Measurements from ENCODE around the gene SERF2.
"Not testable (repeated sequence)": the region's sequence is repeated elsewhere in the genome, so short reads cannot be mapped to it uniquely, and the experiment has no call there.

Gene SERF2

DNA sequence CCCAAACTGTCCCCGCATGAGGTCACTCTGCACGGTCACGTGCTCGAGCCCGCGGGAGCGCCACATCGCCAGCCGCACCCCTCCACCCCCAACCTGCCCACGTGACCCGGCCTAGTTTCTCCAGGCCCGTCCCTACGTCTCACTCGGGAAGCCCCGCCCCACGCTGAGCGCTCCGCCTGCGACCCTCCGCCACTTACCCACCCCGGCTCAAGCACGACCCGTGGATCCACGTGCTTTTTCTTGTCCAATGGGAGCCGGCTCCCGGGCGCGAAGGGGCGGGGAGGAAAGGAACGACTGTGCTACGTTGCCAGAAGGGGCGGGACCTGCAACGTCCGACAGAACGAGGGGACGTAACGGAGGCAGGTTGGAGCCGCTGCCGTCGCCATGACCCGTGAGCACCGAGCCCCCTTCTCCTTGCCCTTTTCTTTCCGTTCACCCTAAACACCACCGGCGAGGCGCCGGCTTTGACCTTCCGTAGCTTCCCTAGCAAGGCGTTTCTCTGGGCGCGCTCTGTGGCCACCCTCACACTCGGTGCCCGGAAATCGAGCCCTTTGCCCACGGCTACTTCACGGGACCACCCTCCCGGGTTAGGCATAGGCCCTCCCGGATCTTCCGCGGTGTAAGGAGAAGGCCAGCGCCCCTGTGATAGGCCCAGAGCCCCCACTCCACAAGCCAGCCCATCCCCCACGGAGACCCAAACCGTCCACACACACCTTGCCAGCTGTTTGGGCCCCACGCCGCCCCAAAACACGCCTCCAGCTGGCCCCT, at the start of gene SERF2:
Gene SERF2 (plus strand): TSS at position 328 of the 768 bp plus-strand sequence. CDS start 57 bp downstream, at position 385.
- DNase-seq: peak; percentile 100

DNA sequence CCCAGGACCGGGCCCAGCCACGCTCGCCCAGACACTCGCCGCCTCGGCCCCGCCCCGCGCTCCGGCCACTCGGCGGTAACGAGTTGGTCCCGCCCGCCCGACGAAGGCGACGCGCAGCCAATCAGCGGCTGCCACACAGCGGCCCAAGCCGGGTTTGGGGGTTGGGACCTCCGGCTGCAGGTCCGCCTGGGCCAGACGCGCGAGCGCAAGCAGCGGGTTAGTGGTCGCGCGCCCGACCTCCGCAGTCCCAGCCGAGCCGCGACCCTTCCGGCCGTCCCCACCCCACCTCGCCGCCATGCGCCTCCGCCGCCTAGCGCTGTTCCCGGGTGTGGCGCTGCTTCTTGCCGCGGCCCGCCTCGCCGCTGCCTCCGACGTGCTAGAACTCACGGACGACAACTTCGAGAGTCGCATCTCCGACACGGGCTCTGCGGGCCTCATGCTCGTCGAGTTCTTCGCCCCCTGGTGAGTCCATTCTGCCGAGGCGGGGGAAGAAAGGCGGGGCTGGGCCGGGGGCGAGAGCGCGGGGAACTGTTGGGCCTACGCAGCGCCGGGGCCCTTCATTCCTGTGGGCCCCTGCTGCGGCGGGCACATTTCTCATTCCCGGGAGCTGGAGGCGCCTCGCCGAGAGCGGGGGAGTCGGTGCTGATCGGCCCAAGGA, 45.7 kb upstream of the SERF2 start, which contains the start of gene PDIA3:
Gene PDIA3 (plus strand): TSS at position 194 of the 658 bp plus-strand sequence. CDS start 102 bp downstream, at position 296.
- peak; percentile 88 to 92 for DNase-seq

DNA sequence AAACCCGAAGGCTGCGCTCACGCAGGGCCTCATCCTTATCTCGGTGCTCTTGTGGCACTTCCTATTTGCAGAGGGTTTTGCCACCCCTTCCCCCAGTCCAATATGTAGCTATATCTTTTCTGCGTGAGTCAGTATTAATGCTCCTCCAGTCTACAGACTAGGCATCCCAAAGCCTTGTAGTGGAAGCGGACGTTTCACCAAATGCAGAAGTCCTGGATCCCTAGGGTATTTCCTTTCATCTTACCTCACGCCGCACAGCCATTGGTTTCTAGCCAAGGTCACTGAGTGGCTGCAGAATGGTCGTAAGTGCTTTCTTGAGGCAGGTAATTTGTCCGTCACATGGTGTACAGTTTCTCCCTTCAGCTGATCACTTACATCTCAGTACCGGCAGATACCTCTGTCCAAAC, 45.2 kb upstream of the SERF2 start:
- DNase-seq: not testable (repeated sequence)

DNA sequence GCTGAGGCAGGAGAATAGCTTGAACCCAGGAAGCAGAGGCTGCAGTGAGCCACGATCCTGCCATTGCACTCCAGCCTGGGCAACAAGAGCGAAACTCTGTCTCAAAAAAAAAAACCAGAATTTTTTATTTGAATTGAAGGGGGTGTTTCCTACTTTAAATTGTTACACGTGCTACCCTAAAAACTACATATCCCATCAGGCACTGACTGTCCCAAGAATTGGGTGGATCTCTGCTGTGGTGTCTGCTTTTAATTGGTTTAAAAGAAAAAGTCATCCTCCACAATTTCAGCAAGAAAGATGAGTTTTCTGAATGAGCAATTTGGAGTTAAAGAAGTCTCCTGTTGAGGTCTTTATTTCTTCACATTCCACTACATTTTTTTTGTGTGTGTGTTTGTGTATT, 43.7 kb upstream of the SERF2 start:
- DNase-seq: no peak

DNA sequence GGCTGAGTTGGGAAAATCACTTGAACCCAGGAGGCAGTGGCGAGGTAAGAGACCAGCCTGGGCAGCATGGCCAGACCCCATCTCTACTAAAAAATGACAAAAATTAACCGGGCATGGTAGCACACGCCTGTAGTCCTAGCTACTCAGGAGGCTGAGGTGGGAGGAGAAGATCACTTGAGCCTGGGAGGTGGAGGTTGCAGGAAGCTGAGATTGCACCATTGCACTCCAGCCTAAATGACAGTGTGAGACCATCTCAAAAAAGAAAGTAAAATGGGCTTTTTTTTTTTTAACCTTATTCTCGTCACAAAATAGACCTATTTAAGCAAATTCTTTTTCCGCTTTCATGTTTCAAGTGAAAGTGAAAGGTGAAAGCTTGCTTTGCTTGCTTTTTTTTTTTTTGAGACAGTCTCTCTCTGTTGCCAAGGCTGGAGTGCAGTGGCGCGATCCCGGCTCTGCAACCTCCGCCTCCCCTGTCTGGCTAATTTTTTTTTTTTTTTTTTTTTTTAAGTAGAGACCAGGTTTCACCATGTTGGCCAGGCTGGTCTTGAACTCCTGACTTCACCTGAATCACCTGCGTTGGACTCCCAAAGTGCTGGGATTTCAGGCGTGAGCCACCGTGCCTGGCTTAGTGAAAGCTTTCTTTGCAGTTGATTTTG, 42.3 kb upstream of the SERF2 start:
- peak; percentile 36 to 38 for DNase-seq

DNA sequence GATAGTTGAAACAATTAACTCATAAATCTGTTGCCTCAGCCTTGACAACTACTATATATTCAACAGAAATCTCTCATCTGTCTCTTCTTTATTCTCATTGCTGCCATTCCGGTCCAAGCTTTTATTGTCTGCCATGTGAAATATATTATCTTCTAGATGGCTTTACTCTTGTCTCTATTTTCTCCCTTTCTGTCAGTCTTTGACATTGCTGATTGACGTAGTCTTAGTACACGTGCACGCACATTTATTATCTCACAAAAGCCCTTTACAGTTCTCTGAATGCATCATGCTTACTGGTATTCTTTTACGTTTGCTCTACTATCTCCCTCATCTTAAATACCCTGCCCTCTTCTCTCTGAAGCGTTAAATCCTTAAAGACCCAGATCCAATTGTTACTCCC, 40.2 kb upstream of the SERF2 start:
- DNase-seq: no peak

DNA sequence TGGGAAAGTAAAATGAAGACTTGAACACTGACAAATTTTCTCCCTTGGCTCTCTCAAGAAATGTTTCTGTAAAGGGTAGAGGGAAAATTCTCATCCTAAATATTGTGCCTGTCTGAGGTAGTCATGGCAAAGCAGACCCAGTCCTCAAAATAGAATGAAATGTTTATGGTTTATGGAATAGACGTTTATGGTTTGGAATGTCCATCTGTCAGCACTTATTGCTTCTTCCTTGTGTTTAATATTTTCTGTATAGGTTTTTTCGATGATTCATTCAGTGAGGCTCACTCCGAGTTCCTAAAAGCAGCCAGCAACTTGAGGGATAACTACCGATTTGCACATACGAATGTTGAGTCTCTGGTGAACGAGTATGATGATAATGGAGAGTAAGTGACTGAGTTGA, 29.3 kb upstream of the SERF2 start:
- DNase-seq: no peak

DNA sequence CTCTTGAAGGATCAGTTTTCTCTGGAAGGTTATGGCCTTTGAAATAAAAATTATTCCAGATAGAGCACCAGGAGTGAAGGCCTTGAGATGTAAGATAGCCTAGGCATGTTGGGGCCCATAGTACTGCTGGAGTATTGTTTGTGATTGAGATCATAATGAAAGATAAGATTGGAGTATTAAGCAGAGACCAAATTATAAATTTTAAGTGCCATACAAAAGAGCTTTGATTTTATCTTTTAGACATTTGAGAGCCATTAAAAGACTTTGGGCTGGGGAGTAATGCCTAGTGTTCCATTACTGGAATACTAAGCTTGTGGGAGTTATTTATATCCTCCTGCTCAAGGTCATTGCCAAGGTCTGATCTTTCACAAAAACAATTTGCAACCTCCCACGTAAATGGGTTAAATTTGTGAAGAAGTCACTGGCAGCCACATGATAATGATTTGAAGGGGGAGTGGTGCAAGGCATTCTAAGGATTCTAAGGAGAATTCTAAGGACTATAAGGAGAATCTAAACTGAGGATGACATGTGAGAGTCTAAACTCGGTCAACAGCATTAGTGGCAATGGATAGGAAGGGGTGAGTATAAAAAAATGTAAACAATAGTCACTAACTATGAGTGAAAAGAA, 28.2 kb upstream of the SERF2 start:
- no peak for DNase-seq

DNA sequence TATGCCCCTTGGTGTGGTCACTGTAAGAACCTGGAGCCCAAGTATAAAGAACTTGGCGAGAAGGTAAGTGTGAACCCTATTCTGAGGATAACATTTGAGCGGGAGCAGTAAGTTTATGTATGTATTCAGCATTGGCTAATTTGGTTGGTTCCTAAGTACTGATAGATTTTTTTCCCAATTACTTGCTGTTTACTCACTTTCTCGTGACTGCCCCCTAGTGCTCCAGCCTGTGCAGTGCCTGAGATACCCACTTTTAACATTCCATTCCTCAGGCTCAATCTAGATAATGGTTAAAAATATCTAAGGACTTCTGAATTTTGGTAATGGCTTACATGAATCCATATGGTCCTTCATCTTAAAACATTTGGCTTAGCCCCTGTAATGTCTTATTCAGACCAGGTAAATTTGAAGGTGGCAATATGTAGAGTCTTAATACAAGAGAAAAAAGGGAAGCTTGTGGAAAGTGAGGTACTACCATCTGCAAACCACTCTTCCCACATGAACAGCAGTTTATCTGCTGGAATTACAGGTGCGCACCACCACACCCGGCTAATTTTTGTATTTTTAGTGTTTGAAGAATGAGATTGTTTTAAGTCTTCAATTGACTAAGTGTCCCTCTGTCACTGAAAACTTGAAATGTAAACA, 22.4 kb upstream of the SERF2 start:
- peak; percentile 74 to 75 for DNase-seq

DNA sequence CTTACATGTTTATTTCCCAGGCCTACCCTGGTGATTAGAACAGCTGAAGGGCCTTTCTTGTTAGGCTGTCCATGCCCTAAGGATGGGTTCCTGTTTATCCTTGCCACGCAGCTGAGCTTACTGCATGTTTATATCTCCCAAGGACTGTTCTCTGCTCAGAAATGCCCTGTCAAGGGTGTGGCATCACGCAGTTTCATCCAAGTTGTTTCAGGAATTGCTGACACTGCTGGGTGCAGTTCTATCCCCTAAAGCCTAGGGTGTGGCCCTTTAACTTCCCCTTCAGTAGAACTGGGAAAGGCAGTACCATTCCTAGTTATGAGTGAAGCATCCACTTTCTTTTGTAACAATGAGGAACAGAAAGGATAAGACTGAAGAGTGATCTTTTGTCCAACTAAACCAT, 20.3 kb upstream of the SERF2 start:
- DNase-seq: no peak

DNA sequence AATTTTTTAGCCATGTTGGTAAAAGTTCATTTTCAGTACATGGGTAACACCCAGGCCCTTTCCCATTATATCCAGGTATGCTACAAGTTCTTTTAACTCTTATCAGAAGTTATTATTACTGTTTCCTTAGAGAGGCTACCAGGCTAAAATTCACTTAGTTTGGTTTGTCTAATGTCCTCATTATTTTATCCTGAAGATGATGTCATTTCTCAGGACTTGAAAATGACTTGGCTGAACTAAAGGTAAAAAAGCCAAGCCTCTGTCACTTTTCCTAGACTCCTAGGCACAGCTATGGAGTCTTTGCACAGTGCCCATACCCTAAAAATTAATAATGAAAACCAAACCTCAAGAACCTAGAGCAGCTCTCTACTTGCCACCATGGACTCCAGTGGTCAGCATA, 19.5 kb upstream of the SERF2 start:
- DNase-seq: no peak

DNA sequence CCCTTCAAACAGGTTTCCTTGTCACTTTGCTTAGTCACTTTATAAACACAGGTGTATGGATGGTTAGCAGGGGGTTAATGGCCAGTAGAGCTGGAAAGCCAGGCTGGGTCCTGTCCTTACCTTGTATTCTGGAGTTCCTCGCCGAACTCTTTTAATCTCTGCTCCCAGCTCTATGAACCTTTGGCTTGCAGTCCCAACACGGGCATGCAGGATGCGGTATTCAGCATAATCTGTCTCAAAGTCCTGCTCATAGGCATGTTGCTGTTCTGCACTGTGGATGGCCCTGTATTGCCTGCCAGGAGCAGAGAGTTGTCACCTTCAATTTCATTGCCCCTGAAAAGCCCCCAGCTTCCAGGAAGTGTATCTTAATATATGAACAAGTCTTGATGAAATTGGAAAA, 18.1 kb upstream of the SERF2 start:
- DNase-seq: no peak

DNA sequence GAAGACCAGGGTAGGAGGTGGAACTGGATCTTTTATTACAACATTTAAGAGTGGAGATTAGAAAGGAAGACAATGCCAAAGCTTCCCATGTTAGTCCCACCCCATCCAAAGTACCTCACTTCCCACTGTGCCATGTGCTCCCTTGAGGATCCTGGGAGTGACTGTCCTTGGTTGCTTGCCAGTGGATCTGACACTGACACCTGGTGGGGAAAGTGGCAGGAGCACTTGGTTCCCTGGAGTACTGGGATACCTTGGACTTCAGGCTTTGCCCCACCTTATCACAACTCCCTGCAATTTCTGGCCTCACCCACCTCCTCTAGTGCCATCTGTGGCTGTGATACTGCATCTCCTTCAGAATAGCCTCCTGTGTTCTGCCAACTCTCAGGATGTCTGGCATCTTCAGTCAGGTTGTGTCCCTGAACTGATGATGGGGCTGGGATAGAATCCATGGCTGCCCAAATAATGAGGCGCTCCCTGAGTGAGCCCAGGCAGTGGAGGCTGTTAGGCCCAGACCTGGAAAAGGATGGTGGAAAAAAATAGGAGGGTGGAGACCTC, 16.6 kb upstream of the SERF2 start:
- DNase-seq: no peak

DNA sequence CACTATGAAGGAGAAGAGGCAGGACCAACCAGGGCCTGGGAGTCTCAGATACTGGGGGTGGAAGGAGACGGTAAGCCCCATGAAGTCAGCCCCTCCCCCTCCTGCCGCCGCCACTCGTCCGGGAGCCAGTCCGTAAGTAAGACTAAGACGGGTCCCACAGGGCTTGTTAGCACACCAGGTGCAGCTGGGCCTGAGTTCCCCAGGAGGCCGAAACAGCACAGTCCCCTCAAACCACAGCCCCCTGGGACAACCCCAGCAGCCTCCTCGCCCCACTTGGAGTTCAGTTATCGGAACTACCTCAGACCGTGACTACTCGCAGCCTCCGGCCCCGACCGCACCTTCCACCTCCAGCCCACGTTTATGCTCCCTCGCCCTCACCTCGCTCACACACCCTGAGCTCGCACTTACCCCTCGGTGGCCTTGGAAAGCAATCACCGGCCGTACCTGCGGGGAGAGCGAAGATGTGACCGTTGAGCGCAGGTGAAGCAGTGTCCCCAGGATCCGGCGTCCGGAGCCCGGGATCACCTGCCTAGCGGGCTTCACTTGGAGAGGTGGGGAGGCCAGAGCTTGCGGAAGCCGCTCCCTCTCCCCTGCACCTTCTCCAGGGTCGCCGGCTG, 15.9 kb upstream of the SERF2 start:
- DNase-seq: peak; percentile 35 to 38

DNA sequence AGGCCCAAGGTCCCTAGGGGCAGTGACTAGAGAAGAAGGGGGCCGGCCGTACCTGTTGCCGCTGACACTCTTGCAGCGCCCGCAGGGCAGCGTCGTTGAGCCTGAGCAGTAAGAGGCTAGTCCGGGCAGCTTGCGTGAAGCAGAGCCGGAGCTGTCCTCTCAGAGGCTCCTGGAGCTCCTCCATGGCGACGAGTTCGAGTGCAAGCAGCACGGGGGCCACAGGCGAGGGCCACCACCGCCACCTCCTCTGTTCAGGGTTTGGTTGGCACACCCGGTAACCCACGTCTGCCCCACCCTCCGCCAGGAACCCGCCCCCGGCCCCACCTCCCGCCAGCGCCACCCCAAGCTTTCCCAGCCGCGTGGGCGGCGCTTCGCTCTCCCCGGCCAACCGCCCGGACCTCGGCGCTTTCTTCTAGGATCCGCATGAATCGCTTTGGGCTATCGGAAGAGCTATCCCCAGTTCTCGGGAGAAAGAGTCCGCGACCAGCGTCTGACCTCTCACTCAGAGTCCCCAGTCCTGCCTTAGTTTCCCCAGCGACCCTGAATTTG, 15.3 kb upstream of the SERF2 start, which contains the start of gene ELL3:
Gene ELL3 (minus strand): TSS at position 249 of the 549 bp plus-strand sequence. CDS start 65 bp downstream, at position 184.
- peak; percentile 72 to 84 for DNase-seq

DNA sequence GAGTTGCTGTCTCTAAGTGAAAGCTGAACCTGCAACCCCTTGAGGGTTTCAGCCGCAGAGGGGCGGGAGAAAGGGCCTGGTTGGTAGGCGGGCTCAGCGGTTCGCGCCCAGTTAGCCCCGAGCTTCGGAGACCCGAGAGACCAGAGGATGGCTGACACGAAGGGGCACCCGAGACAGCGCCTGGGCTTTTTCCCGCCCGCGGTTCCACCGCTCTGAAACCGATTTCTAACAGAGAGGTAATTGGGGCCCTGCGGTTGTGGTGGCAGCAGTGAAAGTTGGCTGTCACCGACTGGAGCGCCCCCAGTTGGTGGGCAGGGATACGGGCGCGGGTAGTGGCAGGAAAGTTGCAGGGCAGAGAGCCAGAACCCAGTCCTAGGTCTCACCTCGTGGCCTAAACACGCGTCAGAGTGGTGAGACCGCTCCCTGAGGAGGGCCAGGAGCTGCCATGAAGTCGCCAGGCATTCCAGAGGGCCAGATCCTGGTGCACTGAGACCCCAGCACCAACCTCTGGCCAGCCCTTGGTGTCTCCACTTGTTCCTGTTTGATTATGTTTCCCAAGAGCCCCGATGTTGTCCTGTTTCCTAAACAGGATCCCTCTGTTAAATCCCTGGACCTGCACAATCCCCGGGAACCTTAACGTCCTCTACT, 14.7 kb upstream of the SERF2 start:
- DNase-seq: peak; percentile 85 to 89

DNA sequence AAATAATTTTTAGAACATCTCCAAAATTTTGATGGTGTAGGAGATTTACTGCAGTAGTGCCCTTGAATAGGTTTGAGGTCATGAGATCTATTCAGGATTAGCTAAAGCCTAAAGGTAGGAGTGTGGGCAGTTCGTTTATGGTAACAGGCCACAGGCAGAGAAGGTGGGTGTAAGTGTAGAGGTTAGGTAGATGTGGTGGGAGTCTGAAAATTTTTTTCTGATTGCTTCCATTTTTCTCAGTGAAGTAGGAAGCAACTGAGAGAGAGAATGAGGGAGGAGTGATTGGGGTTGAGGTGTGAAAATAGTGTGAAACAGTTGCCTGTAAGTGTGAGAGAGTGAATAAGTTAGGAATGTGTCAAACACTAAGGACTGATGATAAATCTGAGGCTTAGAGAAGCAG, 13.1 kb upstream of the SERF2 start:
- DNase-seq: no peak

DNA sequence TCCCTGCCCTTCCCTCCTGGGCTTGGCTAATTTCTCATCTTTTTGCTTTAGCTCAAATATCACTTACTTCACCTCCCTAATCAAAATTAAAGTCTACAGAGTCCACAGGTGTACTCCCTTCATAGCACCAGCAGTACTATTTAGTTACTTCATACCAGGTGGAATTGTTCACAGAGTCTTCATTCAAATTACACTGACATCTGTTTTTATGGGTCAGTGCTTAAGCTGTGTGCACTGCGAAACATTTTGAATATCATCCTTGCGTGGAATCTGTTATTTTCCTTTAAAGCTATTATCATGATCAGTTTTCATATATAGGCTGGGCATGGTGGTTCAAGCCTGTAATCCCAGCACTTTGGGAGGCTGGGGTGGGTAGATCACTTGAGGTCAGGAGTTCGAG, 2.7 kb upstream of the SERF2 start:
- no peak for DNase-seq

DNA sequence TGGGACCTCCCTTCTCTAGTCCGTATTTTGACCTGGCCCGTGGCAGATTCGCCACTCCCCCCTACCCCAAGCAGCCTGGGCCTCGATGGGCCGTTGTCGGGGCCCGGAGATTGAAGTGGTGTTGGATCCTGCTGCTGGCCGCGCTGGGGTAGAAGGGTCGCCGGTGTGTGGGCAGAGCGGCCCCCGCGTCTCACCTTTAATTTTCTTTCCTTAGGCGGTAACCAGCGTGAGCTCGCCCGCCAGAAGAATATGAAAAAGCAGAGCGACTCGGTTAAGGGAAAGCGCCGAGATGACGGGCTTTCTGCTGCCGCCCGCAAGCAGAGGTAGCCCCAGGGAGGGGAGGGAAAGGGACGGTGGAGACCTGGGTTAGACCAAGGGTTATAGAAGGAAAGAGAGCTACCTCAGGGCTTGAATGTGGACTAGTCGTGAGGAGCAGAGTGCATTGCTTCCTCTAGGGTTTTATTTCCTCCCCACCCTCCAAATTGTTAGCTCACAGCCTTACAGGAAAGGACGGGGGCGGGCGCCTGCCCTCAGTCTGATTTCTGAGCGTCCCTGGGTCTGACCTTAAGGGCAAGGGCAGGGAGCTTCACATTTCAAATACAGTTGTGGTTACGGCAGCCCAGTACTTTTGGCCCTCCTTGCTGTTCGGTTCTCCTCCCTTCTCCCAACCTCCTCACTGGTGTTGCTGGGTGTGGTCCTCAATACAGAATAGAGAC, 799 bp downstream of the SERF2 start:
- peak in 1 of 2 donors; percentile 24 for DNase-seq

DNA sequence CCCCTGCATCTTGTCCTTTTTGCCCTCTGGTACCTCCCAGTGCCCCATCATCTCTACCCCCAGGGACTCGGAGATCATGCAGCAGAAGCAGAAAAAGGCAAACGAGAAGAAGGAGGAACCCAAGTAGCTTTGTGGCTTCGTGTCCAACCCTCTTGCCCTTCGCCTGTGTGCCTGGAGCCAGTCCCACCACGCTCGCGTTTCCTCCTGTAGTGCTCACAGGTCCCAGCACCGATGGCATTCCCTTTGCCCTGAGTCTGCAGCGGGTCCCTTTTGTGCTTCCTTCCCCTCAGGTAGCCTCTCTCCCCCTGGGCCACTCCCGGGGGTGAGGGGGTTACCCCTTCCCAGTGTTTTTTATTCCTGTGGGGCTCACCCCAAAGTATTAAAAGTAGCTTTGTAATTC, 1.5 kb downstream of the SERF2 start:
- DNase-seq: no peak
